NCI-H1105 treated with DMSO at 0.1 percent for 48 hours (cell line): Measurements from ENCODE around the gene NCKIPSD.

ENCODE experiments used
- DNase-seq: peaks from one replicate; lab custom pipeline; 2025; lab: John Stamatoyannopoulos, UW

Gene NCKIPSD

DNA sequence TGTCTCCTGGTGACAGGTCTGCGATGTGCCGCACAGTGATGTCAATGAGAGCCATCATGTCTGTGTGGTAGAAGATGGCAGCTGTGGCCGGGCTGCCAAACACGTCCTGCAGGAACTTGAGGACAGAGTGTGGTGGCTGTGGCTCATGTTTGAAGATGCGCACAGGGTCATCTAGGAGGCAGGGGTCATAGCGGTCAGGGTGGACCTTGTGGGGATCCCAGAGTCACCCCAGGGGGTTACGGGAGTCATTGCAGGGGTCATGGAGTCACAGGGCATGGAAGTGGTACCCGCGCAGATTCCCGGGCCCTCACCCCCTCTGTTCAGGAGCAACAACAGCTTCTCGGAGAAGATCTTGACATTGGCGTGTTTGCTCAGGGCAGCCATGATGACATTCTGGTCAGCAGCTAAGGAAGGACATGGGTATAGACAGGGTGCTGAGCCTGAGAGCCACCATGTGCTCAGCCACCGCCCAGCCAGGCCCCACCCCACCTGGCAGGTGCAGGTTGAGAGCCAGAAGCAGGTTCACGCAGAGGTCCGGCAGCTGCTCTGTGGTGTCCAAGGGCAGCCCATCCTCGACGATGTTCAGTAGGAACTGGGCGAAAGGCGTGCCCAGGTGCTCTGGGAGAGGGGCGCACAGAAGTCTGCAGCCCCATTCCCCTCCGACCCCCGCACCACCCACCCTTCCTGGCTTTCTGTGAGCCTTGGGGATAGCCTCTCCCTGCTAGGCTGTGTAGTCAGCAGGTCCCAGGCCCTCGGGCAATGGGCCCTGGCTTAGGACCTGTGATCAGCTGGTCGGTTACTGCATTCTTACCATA lies 6.9 kb downstream of the NCKIPSD start:
- DNase-seq, result no peak

DNA sequence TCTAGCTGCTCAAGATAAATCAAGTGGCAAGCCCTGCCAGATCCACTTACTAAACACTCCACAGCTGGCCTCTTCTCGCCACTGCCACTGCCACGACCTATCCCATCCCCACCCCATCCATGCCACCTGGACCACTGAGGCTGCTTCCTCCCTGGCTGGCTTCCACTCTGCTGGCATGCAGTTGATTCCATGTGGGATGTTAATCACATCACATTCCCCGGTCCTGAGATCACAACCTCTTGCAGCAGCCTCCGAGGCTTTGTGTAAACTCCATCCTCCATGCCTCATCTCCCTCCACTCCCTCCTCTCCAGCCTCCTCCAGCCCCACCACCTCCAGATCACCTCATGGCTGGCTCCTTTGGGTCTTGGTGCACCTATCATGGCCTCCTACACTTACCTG lies 7.7 kb downstream of the NCKIPSD start:
- DNase-seq, result no peak

DNA sequence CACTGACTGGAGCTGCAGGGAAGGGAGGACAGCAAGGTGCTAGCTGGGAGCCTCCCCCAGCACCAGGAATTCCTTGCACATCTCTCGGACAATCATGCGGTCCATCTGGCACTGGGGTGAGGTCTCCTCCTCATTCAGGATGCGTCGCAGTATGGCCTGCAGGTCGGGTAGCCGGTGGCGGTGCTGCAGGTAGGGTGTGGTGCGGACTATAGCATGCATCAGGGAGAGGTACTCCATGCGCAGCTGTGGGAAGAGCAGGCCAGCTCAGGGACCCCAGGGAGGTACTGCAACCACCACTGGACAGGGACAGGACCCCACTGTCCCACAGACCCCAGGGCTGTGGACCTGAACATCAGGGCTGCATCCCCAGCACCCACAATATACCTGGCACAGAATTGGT lies 11.2 kb downstream of the NCKIPSD start:
- DNase-seq, result no peak

DNA sequence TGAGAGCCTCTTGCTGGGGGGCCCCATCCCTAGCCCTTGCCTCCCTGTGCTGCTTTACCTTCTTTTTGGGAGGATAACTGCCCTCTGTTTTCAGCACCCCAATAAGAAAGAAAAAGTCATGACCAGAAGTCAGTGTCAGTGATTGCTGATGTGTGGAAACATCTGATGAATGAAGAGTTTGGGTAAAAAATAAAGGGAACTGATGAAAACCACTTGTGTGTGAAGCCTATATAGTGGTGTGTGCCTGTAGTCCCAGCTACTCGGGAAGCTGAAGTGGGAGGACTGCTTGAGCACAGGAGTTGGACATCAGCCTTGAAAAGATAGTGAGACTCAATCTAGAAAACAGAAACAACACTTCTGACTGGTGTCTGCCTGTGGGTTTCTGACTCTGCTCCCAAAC lies 13.2 kb downstream of the NCKIPSD start:
- no peak for DNase-seq

DNA sequence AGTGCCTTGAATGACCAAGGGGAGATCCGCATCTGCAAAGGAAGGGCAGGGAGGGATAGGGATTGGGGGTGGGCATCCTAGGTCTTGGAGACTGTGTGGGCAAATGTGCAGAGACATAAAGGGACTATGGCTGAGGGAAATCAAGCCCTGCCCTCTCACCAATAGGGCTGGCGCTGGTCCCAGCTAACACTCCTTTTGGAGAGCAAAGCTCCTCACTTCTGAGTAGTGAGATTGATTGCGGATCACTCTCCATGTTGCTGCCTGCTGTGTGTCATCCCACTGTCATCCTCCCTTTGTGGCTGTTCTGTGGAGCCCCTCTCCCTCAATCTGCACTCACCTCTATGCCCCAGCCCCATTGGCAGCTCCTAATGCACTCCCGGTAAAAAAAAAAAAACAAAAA lies 20.8 kb downstream of the NCKIPSD start:
- DNase-seq, result no peak

DNA sequence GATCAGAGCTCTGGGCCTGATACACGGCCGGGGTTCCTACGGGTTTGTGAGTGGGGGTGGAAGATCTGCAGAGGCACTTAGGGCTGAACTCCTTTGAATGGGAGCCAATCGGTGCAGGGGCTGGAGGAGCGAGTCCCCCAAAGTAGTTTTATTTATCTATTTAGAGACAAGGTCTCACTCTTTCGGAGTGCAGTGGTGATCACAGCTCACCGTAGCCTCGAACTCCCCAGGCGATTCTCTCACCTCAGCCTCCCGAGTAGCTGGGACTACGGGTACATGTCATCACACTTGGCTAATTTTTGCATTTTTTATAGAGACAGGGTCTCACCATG lies 21.4 kb downstream of the NCKIPSD start:
- DNase-seq, result no peak

DNA sequence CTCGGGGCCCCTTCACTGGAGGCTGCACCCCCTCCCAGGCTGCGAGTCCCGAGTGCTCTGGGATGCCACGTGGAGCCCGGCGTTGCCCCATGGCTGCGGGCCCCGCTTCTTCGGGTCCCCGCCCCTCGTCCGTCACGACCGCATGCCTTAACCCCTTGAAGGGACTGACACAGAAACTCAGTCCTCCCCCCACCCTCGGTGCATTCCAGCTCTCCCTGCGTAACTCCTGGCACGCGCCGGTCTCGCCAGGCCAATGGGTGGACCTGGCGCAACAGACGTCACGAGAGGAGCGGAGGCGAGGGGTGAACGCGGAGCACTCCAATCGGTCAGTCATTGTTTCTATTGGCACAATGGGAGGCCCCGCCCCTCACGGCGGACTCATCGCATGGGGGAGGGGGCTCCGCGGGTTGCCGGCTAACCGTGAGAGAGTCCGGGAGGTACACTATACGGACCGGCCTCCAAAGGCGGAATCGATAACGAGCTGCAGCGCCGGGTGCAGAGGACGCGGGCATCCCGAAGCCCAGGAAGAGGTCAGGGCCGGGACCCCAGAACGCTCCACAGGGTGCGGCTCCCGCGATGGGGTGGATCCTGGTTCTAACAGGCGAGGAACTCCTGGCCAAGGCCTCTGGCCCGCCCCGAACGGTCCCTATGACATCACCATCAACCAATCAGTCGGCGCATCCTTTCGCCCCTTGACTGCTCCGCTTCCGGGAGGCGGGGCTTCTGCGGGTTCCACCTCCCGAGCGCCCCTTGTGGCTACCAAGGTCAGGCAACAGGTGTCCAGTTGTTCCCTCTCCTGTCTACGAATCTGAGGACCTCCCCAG lies 22.0 kb downstream of the NCKIPSD start:
- DNase-seq, result peak; percentile 88

DNA sequence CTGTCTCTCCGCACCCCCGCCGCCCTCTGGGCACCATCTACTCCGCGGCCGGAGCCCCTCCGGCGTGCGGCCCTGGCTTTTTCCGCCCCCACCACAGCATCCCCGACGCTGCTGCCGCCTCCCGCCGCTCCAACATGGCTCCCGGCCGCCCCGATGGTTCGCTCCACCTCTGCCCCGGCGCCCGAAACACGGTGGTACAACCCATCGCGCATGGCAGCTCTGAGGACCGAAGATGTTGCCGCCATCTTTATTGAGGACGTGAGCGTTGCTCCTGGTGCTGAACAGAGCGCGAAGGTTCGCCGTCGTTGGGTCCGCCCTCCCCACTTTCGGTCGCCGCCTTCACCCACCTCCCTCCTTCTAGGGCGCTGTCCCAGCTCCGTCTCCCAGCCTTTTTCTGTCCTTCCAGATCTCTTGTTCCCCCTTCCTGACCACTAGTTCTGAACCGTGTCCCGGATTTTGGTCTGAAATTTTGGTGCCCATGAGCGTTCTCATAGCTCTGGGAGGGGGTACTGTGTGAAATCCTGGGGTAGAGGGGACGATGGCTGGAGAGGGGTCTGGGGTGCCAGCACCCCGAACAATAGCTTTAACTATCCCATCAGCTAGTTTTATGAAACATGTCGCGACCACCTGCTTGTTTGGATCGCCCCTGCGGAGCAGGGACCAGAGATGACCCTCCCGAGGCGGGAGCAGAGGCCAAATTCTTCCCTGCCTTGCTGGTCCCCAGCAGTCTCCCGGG lies 22.8 kb downstream of the NCKIPSD start, which contains the start of gene CELSR3:
Gene CELSR3 (minus strand): TSS at position 134 of the 736 bp plus-strand sequence. CDS start 252 bp downstream, outside the sequence.
- peak; percentile 81 for DNase-seq

DNA sequence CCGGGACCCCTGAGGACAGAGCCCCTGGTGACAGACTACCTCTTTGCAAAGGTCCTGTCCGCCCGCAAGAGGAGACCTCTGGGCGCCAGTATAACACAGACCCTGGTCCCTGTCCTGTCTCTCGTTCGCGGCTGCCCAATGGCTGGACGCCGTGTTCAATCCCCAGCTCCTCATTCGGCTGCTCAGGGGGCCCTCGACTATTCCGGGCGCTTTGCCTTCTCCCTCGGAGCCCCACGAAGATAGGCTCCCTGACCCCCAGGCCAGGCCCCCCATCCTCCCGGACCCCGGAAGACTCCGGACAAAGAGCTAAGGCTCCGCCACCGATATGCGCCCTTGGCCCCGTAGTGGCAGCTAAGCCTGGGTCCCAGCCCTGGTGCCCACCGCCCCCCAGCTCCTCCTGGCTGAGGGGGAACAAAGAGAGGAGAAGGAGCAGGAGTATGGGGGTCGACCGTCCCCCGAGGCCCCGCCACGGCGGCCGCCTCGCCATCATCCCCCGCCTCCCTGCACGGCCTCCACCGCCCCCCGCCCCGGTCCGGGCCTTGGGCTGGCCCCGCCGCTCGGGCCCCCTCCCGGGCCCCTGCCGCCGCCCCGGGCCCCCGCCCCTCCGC lies 23.5 kb downstream of the NCKIPSD start:
- no peak for DNase-seq

DNA sequence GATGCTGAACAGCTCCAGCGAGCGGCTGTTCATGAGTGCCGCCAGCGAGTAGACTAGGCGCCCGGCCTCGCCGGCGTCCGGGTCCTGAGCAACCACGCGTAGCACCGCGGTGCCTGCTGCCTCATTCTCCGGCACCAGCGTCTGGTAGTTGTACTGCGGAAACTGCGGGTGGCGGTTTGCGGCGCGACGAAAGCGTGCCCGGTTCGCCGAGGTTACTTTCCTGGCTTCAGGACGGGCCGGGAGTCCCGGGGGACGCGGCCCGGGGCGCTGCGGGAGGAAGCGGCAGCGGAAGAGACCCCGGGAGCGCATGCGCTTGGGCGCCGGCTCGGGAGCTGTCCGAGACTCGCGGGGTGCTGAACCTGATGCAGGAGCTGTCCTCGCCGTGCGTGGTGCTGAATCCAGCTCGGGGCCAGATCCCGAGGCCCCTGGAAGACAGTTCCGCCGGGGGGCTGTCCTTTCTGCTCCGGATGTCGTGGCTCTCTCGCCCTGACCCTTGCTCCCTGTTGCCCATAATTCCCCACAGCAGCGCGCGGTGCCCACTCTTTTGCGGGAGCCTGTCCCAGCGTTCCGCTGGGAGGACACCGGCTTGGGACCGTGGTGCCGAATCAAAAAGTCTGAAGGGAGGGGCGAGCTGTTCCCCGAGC lies 24.1 kb downstream of the NCKIPSD start:
- DNase-seq, result no peak

DNA sequence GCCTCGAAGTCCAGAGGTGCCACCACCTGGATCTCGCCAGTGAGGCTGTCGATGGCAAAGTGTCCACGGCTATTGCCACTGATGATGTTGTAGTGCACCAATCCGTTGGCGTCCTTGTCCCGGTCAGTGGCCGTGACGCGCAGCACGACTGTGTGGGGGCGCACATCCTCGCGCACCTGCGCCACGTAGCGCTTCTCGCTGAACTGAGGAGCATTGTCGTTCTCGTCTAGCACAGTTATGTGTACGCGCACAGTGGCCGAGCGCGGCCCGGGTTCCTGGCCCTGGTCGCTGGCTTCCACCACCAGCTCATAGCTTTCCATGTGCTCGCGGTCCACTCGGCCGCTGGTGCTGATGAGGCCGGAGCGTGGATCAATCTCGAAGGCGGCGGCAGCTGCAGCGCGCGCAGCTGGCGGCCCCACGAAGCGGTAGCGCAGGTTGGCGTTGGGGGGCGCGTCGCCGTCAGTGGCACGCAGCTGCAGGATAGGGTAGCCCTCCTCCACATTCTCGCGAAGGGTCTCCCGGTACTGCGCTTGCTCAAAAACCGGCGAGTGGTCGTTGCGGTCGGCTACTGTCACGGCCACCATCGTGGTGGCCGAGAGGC lies 24.8 kb downstream of the NCKIPSD start:
- no peak for DNase-seq

DNA sequence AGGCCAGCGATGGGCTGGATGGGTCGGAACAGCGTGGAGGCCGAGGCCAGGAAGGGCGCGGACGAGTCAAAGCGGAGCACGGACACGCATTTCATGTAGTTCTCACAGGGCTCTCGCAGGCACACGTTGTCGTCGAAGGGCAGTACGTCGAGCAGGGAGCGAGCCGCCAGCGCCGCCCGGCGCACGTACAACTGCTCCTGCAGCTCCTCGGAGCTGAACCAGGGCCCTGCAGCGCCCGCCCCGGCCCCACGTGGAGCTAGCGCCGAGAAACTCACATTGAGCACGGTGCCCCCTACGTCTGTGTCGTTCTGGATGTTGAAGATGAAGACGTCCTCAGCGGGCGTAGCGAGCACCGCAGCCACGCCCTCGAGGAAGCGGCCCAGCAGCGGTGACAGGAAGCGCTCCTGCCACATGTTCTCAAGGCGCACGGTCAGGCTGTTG lies 28.9 kb downstream of the NCKIPSD start:
- no peak for DNase-seq

DNA sequence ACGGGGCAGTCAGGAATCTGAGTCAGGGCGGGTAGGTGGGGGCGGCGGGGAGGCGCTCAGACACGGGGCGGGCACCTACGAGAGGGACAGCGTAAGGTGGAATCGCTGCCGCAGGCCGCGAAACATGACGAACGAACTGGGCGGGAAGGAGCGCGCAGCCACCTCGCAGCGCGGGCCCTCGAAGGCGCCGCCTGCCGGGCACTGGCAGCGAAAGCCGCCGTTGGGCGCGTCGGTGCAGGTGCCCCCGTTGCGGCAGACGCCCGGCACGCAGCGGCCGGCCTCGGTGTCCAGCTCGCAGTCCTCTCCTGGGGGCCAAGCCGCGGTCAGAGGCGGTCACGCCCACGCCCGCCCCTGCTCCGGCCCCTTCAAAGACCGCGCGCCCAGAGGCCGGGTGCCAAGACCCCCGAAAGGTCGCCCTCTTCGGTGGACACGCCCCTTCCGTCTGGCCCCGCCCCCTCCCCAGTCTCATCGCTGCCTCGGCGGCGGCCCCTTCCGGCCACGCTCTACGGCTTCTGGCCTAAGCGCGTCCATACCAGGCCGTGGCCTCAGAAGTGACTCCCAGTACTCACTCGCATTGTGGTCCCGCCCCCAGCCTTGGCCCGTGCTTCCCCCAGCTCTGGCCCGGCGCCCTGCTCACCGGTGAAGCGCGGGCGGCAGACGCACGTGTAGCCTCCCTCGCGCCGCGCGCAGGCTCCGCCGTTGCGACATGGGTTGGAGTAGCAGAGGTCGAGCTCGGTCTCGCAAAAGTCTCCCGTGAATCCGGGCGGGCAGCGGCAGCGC lies 29.5 kb downstream of the NCKIPSD start:
- DNase-seq, result no peak

DNA sequence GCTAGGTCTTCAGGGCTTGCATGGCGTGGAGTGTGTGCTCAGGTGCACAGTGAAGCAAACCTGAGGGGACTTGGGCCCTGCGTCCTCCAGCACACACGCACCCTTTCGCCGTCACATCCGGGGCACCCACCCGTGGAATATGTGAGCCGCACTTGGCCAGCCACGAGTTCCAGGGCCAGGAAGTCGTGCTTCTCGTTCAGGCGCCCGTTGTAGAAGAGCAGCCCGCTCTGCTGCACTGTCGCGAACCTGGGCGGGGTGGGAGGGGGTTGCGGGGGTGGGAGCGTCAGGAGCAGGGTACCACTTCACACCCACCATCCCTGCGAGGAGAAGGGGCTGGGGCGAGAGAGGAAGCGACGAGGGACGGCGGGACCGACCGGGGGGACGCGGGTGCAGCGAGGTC lies 30.1 kb downstream of the NCKIPSD start:
- DNase-seq, result no peak

DNA sequence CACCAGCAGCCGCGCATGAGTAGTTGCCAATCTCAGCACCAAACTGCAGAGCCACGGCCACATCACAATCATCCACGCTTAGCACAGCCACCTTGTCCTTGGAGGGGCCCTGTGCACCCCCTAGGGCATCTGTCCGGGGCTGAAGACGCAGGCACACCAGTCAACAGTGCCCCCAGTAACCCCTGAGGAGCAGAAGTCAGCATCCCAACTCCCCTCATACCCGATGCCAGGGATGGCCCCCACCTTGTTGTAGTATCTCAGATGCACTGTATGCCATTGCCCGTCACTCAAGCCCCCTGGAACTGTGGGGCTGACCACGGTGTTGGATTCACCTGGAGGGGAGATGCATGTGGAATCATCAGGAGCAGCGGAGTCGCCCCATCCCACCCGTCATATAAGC lies 30.7 kb downstream of the NCKIPSD start:
- DNase-seq, result no peak

DNA sequence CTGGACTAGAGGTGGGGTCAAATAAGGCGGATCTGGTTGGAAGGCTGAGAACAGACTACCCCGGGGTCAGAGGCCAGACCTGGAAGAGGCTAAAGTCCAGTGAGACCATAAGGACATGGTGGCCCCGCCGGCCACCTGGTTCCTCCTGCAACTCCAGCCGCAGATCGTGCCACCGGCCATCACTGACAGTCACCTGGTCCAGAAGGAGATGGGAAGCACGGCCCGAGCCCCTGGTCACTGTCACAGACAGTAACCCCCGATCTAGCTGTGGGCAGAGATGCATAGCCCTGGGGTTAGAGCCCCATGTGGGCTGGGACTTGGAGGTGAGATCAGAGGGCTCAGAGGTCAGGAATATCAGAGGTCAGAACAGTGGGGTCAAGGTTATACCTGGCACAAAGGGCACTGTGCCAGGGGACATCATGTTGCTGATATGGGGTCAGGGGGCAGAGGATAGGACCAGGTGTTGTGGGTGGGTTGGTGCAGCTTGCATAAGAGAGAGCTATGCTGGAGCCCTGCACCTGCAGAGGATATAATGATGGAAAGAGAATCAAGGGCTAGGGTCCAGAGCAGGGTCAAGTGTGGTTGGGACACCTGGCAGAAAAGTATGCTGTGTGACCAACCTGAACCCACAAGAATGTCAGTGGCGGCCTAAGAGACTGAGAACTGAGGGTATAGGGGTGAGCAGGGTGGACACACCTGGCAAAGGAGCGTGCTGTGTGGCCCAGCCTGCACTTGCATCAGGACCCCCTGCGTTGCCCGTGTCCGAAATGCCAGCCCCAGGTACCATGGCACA lies 32.6 kb downstream of the NCKIPSD start:
- DNase-seq, result no peak

DNA sequence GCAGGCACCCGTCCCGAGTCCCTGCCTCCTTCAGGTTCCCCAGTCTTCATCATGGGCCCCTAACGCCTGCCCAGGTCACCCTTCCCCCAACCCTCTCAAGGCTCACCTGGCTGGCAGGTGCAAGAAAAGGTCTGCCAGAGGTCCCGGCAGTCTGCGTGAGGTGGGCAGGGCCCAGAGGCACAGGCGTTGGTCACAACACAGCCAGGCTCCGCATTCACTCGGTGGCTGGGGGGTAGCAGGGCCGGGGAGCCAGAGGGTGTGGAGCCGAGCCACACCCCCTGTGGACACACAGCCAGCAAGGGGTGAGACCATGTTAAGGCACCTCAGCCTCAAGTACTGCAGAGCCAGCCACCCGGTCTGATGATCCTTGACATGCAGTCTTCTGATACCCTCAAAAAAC lies 33.9 kb downstream of the NCKIPSD start:
- no peak for DNase-seq

DNA sequence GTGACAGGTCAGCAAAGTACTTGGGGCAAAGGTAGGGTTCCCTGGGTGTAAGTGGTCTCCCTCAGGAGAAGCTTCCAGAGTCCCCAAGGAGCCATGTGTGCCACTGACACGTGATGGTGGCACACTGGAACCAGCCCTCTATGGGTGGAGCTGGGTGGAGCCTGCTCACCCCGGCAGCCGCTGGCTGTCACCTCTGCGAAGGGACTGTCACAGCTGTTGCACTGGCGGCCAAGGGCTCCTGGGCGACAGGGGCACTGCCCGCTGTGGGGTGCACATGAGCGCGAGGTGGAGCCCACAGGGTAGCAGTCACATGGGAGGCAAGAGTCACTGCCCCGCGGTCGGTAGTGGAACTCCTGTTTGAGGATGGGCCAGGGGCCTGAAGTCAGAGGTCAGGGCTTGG lies 35.0 kb downstream of the NCKIPSD start:
- no peak for DNase-seq

DNA sequence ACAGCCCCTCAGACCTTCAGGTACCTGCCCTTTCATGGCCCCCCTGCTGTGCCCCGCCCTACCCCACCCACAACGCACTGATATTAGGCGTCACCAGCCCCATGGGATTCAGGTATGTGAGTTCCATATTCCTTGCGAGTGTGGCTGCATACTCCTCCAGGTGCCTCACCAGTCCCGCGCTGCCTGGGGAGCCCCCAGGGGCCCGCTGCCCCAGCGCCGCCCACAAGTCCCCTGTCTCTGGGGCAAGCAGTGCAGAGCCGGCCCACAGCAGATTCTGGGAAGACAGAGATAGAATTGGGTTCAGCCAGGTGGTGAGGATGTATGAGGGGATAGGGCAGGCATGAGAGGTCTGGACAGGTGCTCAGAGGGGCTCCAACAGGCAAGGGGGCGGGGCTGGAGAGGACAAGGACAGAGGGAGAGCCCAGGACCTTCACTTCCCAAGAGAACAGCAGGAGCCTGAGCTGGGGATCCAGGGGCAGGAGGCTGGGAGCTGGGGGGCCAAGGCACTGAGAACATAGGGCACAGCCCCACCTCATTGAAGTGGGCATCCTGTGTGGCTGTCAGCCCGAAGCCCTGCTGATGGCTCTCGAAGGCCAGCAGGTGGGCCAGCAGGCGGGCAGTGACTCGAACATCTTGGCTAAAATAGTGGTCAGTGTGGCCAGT lies 37.4 kb downstream of the NCKIPSD start:
- no peak for DNase-seq
